Measurements from ENCODE around the gene PRRG2. TPM values are rescaled to one million over a fixed set of nuclear protein-coding genes. Genes with fewer than 3 reads are reported as not detected.

Gene PRRG2
- total and polyA plus RNA-seq, 7 experiments from 2014 or later = 0.30 to 2.9 (median 0.54) TPM; not detected in 1

DNA sequence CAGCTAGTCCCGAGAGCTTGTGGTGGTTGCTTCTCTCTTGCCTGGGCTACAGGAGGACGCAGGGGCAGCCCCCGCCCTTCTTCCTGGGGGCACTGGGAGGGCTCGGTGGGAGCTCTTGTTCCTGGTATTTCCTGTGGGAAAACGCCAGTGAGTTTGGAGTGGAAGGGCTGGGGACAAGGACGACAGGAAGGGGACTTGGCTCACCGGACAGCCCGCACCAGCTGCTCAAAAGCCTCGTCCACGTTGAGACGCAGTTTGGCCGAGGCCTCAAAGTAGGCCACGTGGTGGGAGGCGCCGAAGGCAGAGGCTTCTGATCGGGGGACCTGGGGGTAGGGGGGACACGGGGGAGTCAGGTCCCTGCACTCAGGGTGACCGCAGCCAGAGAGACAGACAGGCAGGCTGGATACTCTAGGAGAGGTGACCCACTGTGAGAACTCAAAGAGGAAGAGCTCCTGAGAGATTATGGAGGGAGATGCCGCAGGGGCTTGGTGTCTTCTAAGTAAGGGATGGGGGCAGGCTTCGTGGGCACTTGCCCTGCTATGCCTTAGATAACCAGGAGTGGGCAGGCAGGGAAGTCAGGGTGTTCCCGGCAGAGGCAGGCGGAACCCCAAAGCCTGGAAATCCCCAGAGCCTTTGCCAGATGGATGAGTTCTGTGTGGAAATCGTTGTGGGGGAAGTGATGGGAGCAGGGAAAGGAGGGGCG is 54.6 kb downstream of the PRRG2 start:
- H3K36me3 ChIP-seq (ENCODE audit: control insufficient read depth in 2 of 3, insufficient read depth in 3 of 3, low read length in 3 of 3) = no peaks in the 10 kb centered on the region
- intact Hi-C loops (cut with micrococcal nuclease) = no loop called here
- H3K4me1 Mint-ChIP-seq = peaks cover 25 to 31% (median 29%) of the 10 kb centered on the region in 7 donors
- no peaks in the 10 kb centered on the region for H3K9me3 ChIP-seq (ENCODE audit: control insufficient read depth in 2 of 3, low read length in 3 of 3)
- H3K27me3 ChIP-seq (ENCODE audit: control insufficient read depth in 2 of 2, insufficient read depth in 2 of 2, low read length in 2 of 2) = no peaks in the 10 kb centered on the region
- peaks cover 0 to 2% (median 0%) of the 10 kb centered on the region in 11 donors for H3K9me3 Mint-ChIP-seq
- no peak for DNase-seq
- ChIA-PET POLR2A (no interaction called here), CTCF (no interaction called here)
- H3K4me1 ChIP-seq (ENCODE audit: control insufficient read depth in 2 of 2, insufficient read depth in 2 of 2, low read length in 2 of 2) = peaks cover 6 to 22% of the 10 kb centered on the region in 2 donors
- H3K27ac Mint-ChIP-seq = peak overlapping the region in 5 of 9 donors; percentile 22 to 64 (median 52)
- H3K4me3 ChIP-seq (ENCODE audit: low read length) = no peak overlapping the region
- no peak overlapping the region for H3K4me3 Mint-ChIP-seq
- H3K27ac ChIP-seq (ENCODE audit: low read depth, low read length) = no peak overlapping the region
- peaks cover 0 to 4% (median 0%) of the 10 kb centered on the region in 5 donors for H3K27me3 Mint-ChIP-seq
- peaks cover 0 to 2% (median 0%) of the 10 kb centered on the region in 5 donors for H3K36me3 Mint-ChIP-seq
- ATAC-seq = no peak

GRCh38 chr19:49636233-49636932 is 55.3 kb downstream of the PRRG2 start:
- no peak for DNase-seq
- Mint-ChIP-seq H3K27ac (peak overlapping the region in 4 of 9 donors; percentile 21 to 64 (median 46)), H3K9me3 (peaks cover 0 to 2% (median 0%) of the 10 kb centered on the region in 11 donors), H3K4me3 (no peak overlapping the region), H3K27me3 (peaks cover 0 to 4% (median 0%) of the 10 kb centered on the region in 5 donors), H3K4me1 (peaks cover 30 to 36% (median 34%) of the 10 kb centered on the region in 7 donors), H3K36me3 (peaks cover 0 to 2% (median 0%) of the 10 kb centered on the region in 5 donors)
- intact Hi-C loops (cut with micrococcal nuclease) = no loop called here
- ChIA-PET CTCF (no interaction called here), POLR2A (interaction anchor here (0.6 kb wide), 1 partner anchor 277 kb away, joined by 4 read pairs; no protein-coding TSS in a partner anchor)
- Histone ChIP-seq H3K36me3 (ENCODE audit: control insufficient read depth in 2 of 3, insufficient read depth in 3 of 3, low read length in 3 of 3) (no peaks in the 10 kb centered on the region), H3K27ac (ENCODE audit: low read depth, low read length) (no peak overlapping the region), H3K4me3 (ENCODE audit: low read length) (no peak overlapping the region), H3K4me1 (ENCODE audit: control insufficient read depth in 2 of 2, insufficient read depth in 2 of 2, low read length in 2 of 2) (peaks cover 13 to 28% of the 10 kb centered on the region in 2 donors), H3K27me3 (ENCODE audit: control insufficient read depth in 2 of 2, insufficient read depth in 2 of 2, low read length in 2 of 2) (no peaks in the 10 kb centered on the region), H3K9me3 (ENCODE audit: control insufficient read depth in 2 of 3, low read length in 3 of 3) (no peaks in the 10 kb centered on the region)
- no peak for ATAC-seq

- Histone ChIP-seq H3K4me1 (ENCODE audit: control insufficient read depth in 2 of 2, insufficient read depth in 2 of 2, low read length in 2 of 2) (peaks cover 23 to 35% of the 10 kb centered on the region in 2 donors), H3K9me3 (ENCODE audit: control insufficient read depth in 2 of 3, low read length in 3 of 3) (no peaks in the 10 kb centered on the region), H3K27ac (ENCODE audit: low read depth, low read length) (peak overlapping the region; percentile 41), H3K4me3 (ENCODE audit: low read length) (no peak overlapping the region), H3K36me3 (ENCODE audit: control insufficient read depth in 2 of 3, insufficient read depth in 3 of 3, low read length in 3 of 3) (peaks cover 0 to 4% (median 0%) of the 10 kb centered on the region in 3 experiments), H3K27me3 (ENCODE audit: control insufficient read depth in 2 of 2, insufficient read depth in 2 of 2, low read length in 2 of 2) (no peaks in the 10 kb centered on the region)
- peaks cover 0 to 2% (median 0%) of the 10 kb centered on the region in 11 donors for H3K9me3 Mint-ChIP-seq
- H3K4me1 Mint-ChIP-seq = peaks cover 38 to 50% (median 44%) of the 10 kb centered on the region in 7 donors
- H3K27me3 Mint-ChIP-seq = peaks cover 0 to 6% (median 0%) of the 10 kb centered on the region in 5 donors
- intact Hi-C loops (cut with micrococcal nuclease) = no loop called here
- CTCF ChIA-PET = no interaction called here
- POLR2A ChIA-PET = interaction anchor here (1.2 to 1.9 kb wide), 3 partner anchors 22 to 47 kb away, joined by 3 to 5 read pairs (median 4); partner anchors contain the start of gene PRR12
- H3K27ac Mint-ChIP-seq = peak overlapping the region; percentile 69 to 96 (median 87)
- H3K4me3 Mint-ChIP-seq = peak overlapping the region; percentile 34 to 96 (median 82)
- H3K36me3 Mint-ChIP-seq = peaks cover 0 to 2% (median 0%) of the 10 kb centered on the region in 5 donors
- no peak for DNase-seq
- no peak for ATAC-seq
These were observed 57.0 kb downstream of the PRRG2 start for GRCh38 chr19:49637821-49638738.

GRCh38 chr19:49639401-49640112 is 58.4 kb downstream of the PRRG2 start:
- ChIA-PET POLR2A (interaction anchor here (0.6 to 11.1 kb wide), 18 partner anchors 14 to 289 kb away, joined by 3 to 187 read pairs (median 6); partner anchors contain the start of genes BCL2L12, IRF3, NOSIP and PRMT1), CTCF (interaction anchor here (0.6 to 1.8 kb wide), 7 partner anchors 25 to 905 kb away, joined by 3 to 11 read pairs (median 4); partner anchors contain the start of genes BCL2L12 and IRF3)
- Mint-ChIP-seq H3K4me1 (peaks cover 51 to 65% (median 56%) of the 10 kb centered on the region in 7 donors), H3K4me3 (peak overlapping the region; percentile 86 to 98 (median 93)), H3K27ac (peak overlapping the region; percentile 57 to 99 (median 95)), H3K9me3 (peaks cover 0 to 2% (median 0%) of the 10 kb centered on the region in 11 donors), H3K27me3 (peaks cover 0 to 6% (median 0%) of the 10 kb centered on the region in 5 donors), H3K36me3 (peaks cover 0 to 5% (median 0%) of the 10 kb centered on the region in 5 donors)
- ATAC-seq (no peak), DNase-seq (peak in 4 of 9 donors; percentile 7 to 28 (median 20))
- H3K4me1 ChIP-seq (ENCODE audit: control insufficient read depth in 2 of 2, insufficient read depth in 2 of 2, low read length in 2 of 2) = peaks cover 27 to 40% of the 10 kb centered on the region in 2 donors
- H3K36me3 ChIP-seq (ENCODE audit: control insufficient read depth in 2 of 3, insufficient read depth in 3 of 3, low read length in 3 of 3) = peaks cover 0 to 4% (median 0%) of the 10 kb centered on the region in 3 experiments
- H3K4me3 ChIP-seq (ENCODE audit: low read length) = peak overlapping the region; percentile 64
- intact Hi-C loops (cut with micrococcal nuclease) = loop anchor here (1.0 to 10.0 kb wide), 21 partner anchors 26 to 1469 kb away; partner anchors contain the start of genes AKT1S1 (in 1 of the 2), BCL2L12 (in 1 of the 2), C19orf73 (in 1 of the 2) and CYTH2 (in 1 of the 2)
- H3K27me3 ChIP-seq (ENCODE audit: control insufficient read depth in 2 of 2, insufficient read depth in 2 of 2, low read length in 2 of 2) = no peaks in the 10 kb centered on the region
- H3K27ac ChIP-seq (ENCODE audit: low read depth, low read length) = peak overlapping the region; percentile 95
- H3K9me3 ChIP-seq (ENCODE audit: control insufficient read depth in 2 of 3, low read length in 3 of 3) = no peaks in the 10 kb centered on the region

DNA sequence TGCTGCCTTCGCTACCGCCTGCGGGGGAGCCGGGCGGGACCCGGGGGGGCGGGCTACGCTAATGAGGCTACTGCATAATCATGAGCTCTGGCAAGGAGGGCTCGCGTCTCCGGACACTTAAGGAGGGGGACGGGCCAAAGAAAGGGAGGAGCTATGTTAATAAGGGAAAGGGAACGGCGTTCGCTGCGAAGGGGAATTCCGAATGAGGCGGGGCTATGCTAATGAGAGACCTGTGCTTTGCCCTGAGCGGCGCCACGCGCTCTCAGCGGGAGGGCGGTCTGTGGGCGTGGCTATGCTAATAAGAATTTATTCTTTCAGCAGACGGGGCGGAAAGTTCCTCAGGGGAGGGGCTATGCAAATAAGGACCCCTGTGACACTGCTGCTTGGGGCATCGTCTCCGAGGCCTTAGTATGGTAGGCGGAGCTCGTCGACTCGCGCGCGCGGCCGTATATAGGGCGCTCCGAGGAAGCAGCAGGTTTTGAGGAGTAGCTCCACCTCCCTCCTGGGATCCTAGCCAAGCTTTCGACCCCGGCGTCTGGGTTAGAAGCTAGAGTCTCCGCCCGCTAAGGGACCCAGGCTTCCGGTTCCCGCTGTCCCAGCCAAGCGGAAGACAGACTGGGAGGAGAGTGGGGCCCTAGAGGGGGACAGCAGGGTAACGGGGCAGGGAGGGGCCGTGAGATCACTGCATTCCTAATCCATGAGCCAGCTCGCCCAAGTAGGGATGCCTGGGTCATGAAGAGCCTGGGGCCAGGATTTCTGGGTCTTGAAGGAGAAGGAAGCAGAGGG is 59.2 kb downstream of the PRRG2 start, which contains the start of gene RRAS:
Gene RRAS, minus strand, starts transcription at position 31 of the 786 bp plus-strand sequence. CDS start 45 bp downstream, outside the sequence.
- Histone ChIP-seq H3K9me3 (ENCODE audit: control insufficient read depth in 2 of 3, low read length in 3 of 3) (no peaks in the 10 kb centered on the region), H3K4me3 (ENCODE audit: low read length) (peak within 1 kb of the TSS; percentile 64), H3K27ac (ENCODE audit: low read depth, low read length) (peak within 1 kb of the TSS; percentile 95), H3K36me3 (ENCODE audit: control insufficient read depth in 2 of 3, insufficient read depth in 3 of 3, low read length in 3 of 3) (peaks cover 0 to 10% (median 0%) of the 10 kb centered on the region in 3 experiments), H3K27me3 (ENCODE audit: control insufficient read depth in 2 of 2, insufficient read depth in 2 of 2, low read length in 2 of 2) (no peaks in the 10 kb centered on the region), H3K4me1 (ENCODE audit: control insufficient read depth in 2 of 2, insufficient read depth in 2 of 2, low read length in 2 of 2) (peaks cover 27 to 40% of the 10 kb centered on the region in 2 donors)
- CTCF ChIA-PET = interaction anchor here (0.6 to 1.8 kb wide), 11 partner anchors 25 to 906 kb away, joined by 3 to 11 read pairs (median 4); partner anchors contain the start of genes BCL2L12, IRF3 and RCN3
- peak; percentile 78 for ATAC-seq
- H3K4me3 Mint-ChIP-seq = peak within 1 kb of the TSS; percentile 86 to 98 (median 93)
- peaks cover 0 to 6% (median 0%) of the 10 kb centered on the region in 5 donors for H3K27me3 Mint-ChIP-seq
- peaks cover 57 to 67% (median 63%) of the 10 kb centered on the region in 7 donors for H3K4me1 Mint-ChIP-seq
- H3K36me3 Mint-ChIP-seq = peaks cover 0 to 5% (median 0%) of the 10 kb centered on the region in 5 donors
- H3K27ac Mint-ChIP-seq = peak within 1 kb of the TSS; percentile 93 to 99 (median 99)
- intact Hi-C loops (cut with micrococcal nuclease) = loop anchor here (1.0 to 10.0 kb wide), 21 partner anchors 25 to 1470 kb away; partner anchors contain the start of genes AKT1S1 (in 1 of the 2), BCL2L12 (in 1 of the 2), C19orf73 (in 1 of the 2) and CYTH2 (in 1 of the 2)
- peak; percentile 91 to 100 (median 99) for DNase-seq
- POLR2A ChIA-PET = interaction anchor here (0.6 to 11.1 kb wide), 21 partner anchors 15 to 309 kb away, joined by 3 to 187 read pairs (median 5); partner anchors contain the start of genes AKT1S1, AP2A1, BCL2L12 and IRF3
- peaks cover 0 to 2% (median 0%) of the 10 kb centered on the region in 11 donors for H3K9me3 Mint-ChIP-seq

All from naive thymus-derived CD4-positive, alpha-beta T cell (primary cell).